GM18873 (cell line): Measurements from ENCODE around the gene KIF5A.

Experiments
- ATAC-seq: cut with Tn5 transposase; IDR thresholded peaks from one replicate; pipeline ENCODE4 v1.9.1; 2021; ENCODE audit warnings: mild to moderate bottlenecking, moderate library complexity, moderate number of reproducible peaks; ENCODE audit not compliant: unreplicated experiment, low FRiP score

KIF5A gene

GRCh38 chr12:57518920-57519795 lies 30.7 kb upstream of the KIF5A start:
- no peak for ATAC-seq

DNA sequence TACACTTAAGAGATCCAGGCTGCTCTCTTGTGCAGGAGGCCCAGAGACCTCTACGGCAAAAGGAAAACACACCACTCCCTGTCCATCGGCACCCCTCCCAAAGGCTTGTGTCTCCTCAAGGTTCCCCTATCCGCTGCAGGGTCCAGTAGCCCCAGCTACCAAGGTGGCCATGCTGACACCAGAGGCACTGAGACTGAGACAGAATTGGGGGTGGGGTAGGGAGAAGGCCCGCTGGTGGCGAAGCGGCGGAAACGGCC lies 30.1 kb upstream of the KIF5A start:
- peak; percentile 2 for ATAC-seq

- peak; percentile 66 for ATAC-seq
Observed at GRCh38 chr12:57520053-57520818, 29.6 kb upstream of the KIF5A start, which contains the start of gene DDIT3. TSS of gene DDIT3 (minus strand) at chr12:57520514. CDS start at chr12:57517406, 3,108 bp downstream.

DNA sequence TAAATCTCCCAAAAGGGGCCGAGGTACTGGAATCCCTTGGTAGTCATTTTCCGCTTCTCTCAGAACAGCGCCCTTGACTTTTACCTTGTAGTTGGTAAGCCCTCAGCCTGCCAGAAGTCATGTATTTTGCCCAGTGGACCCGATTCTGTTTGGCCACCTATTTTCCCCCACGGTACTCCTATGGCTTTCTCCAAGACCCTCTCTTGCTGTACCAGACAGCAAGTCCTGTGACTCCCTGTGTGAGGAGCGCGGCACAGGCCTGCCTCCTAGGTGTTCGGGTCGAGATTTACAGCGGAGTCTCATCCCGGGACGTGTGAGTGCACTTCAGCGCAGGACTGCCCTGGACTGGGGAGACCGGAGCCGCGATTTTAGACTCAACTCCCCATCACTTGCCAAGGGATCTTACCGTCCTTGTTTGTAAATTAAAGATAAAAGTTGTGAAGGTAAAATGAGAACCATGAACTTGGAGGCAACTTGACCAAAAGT lies 28.3 kb upstream of the KIF5A start:
- no peak for ATAC-seq

DNA sequence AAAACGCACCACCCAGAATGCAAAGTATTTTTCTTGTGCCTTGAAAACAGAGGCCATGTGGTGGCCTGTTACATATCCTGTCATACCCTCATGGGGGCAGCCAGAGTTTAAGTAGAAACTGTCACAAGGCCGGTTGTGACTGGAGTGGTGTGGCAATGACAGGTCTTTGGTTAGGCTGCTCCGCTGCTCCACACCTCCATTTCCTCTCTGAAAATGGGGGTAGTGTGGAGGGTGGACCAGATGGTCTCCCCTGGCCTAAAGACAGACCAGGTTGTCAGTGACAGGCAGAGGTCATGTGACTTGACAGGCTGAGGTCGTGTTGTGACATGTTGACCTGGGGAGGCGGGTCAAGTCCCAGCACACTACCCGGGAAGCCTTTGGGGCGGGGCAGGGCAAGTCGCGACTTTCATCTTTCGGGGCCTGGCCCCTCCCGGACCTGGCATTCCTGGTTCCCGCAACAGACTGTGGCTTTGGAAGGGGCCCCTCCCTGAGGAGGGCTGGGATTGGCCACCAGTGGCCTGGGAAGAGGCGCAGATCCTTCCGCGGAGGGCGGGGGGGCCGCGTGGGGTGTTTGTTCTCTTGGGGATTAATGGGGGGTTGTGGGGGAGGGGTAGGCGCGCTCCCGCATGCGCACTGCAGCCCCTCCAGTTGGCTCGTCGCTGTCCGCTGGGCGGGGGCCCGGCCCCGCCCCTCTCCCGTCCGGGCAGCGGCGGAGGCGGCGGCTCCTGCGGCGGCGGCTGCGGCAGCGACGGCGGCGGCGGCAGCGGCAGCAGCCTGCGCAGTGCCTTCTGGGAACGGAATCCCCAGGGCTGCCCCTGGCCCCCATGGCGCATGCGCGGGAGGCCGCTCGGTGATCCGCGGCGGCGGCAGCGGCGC lies 27.6 kb upstream of the KIF5A start, which contains the start of gene MBD6:
Gene MBD6, plus strand, starts transcription at position 814 of the 876 bp plus-strand sequence. CDS start 1,480 bp downstream, outside the sequence.
- peak; percentile 39 for ATAC-seq

- ATAC-seq = no peak
Observed at GRCh38 chr12:57522887-57523705, 26.7 kb upstream of the KIF5A start.

- no peak for ATAC-seq
Observed at GRCh38 chr12:57523706-57524614, 25.9 kb upstream of the KIF5A start.

DNA sequence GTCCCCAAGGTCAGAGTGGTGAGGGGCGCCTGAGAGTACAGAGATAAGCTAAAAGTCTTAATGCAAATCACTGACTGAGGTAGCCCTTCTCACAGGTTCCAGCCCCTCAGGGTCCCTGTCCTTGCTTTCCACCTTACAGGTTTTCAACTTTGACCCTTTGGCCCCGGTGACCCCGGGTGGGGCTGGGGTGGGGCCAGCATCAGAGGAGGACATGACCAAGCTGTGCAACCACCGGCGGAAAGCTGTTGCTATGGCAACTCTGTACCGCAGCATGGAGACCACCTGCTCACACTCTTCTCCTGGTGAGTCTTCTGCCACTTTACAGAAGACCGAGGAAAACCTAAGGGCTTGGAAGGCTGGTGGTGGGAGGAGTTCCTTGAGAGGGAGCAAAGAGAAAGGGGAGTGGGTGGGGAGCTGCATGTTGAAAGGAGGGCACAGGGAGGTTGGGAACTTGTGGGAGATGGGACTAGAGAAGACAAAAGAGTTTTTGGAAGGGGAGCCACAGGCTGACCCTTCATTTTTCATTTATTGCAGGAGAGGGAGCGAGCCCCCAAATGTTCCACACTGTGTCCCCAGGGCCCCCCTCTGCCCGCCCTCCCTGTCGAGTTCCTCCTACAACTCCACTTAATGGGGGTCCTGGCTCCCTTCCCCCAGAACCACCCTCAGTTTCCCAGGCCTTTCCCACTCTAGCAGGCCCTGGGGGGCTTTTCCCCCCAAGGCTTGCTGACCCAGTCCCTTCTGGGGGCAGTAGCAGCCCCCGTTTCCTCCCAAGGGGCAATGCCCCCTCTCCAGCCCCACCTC lies 24.8 kb upstream of the KIF5A start:
- no peak for ATAC-seq

- ATAC-seq = no peak
Observed at GRCh38 chr12:57525615-57526383, 24.0 kb upstream of the KIF5A start.

- ATAC-seq = no peak
Observed at GRCh38 chr12:57526477-57527126, 23.2 kb upstream of the KIF5A start.

DNA sequence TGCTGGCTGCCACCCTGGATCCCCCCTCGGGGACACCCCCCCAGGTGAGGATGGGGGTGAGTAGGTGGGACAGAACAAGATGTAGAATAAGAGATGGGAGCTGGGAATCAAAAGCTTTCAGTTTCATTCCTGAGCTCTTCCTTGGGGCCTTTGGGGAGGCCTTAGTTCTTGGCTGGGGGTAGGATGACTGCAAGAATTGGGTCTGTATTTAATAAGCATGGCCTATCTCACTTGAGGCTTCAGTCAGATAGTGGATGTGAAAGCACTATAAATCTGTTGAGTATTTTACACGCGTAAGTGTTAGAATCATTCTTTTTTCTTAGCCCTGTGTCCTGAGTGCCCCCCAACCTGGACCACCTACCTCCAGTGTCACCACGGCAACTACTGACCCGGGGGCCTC lies 22.7 kb upstream of the KIF5A start:
- no peak for ATAC-seq

GRCh38 chr12:57528176-57528575 lies 21.7 kb upstream of the KIF5A start:
- no peak for ATAC-seq

- ATAC-seq = no peak
Observed at GRCh38 chr12:57528831-57529555, 20.9 kb upstream of the KIF5A start.

DNA sequence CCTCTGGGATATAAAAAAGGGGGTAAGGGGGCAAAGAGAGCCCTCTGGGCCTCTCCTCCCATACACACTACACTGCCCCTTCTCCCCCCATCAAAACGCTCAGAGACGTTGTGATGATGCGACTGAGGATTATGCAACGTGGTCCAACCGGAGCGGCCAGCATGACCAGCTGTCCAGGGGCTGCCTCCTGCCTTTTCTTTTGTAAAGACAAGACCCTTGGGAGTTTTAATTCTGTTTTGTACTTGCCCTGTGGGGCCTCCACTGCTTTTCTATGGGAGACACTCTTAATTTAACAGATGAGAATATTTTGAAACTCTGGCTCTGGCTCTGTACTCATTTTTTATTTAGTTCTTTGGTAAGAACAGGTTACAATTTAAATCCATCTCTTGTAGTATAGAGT lies 20.0 kb upstream of the KIF5A start:
- no peak for ATAC-seq

- no peak for ATAC-seq
Observed at GRCh38 chr12:57530396-57531142, 19.3 kb upstream of the KIF5A start.
